ENCODE data around the gene SBF2.

- no peak for TF ChIP-seq POLR2A (IDR thresholded peaks at IDR 0.05)
- TF ChIP-seq, protein P1, sequence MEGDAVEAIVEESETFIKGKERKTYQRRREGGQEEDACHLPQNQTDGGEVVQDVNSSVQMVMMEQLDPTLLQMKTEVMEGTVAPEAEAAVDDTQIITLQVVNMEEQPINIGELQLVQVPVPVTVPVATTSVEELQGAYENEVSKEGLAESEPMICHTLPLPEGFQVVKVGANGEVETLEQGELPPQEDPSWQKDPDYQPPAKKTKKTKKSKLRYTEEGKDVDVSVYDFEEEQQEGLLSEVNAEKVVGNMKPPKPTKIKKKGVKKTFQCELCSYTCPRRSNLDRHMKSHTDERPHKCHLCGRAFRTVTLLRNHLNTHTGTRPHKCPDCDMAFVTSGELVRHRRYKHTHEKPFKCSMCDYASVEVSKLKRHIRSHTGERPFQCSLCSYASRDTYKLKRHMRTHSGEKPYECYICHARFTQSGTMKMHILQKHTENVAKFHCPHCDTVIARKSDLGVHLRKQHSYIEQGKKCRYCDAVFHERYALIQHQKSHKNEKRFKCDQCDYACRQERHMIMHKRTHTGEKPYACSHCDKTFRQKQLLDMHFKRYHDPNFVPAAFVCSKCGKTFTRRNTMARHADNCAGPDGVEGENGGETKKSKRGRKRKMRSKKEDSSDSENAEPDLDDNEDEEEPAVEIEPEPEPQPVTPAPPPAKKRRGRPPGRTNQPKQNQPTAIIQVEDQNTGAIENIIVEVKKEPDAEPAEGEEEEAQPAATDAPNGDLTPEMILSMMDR (IDR thresholded peaks at IDR 0.05 in 4 of 5, conservative IDR thresholded peaks at IDR 0.05 in 1 of 5), result no peak
These were observed 453.5 kb downstream of the SBF2 start for GRCh38 chr11:9840460-9841004.

Data from gastrocnemius medialis (tissue), 4 donors.